GM18519 (cell line): ENCODE measurements around the gene CISTR.
"Not testable (repeated sequence)": the region's sequence is repeated elsewhere in the genome, so short reads cannot be mapped to it uniquely, and the experiment has no call there.

Source experiments
- ATAC-seq: cut with Tn5 transposase; IDR thresholded peaks from one replicate; pipeline ENCODE4 v1.9.1; 2021; ENCODE audit warnings: mild to moderate bottlenecking, moderate library complexity; ENCODE audit not compliant: unreplicated experiment, low FRiP score

The CISTR gene

GRCh38 chr12:53726341-53726740, 25.4 kb downstream of the CISTR start:
- ATAC-seq, result no peak

GRCh38 chr12:53725824-53726223, 26.0 kb downstream of the CISTR start:
- ATAC-seq, result no peak

- ATAC-seq, result no peak
These were observed 29.2 kb downstream of the CISTR start for GRCh38 chr12:53722450-53723041.

- no peak for ATAC-seq
These were observed 30.8 kb downstream of the CISTR start for GRCh38 chr12:53720946-53721345.

GRCh38 chr12:53719649-53720048, 32.1 kb downstream of the CISTR start:
- ATAC-seq, result no peak

- not testable (repeated sequence) for ATAC-seq
These were observed 33.2 kb downstream of the CISTR start for GRCh38 chr12:53718567-53718966.

- no peak for ATAC-seq
These were observed 34.5 kb downstream of the CISTR start for GRCh38 chr12:53717319-53717718.

GRCh38 chr12:53714004-53714403, 37.8 kb downstream of the CISTR start:
- ATAC-seq, result no peak

- ATAC-seq, result no peak
These were observed 38.3 kb downstream of the CISTR start for GRCh38 chr12:53713516-53713915.

GRCh38 chr12:53712059-53712643, 39.6 kb downstream of the CISTR start:
- ATAC-seq, result no peak

GRCh38 chr12:53710091-53710490, 41.7 kb downstream of the CISTR start:
- no peak for ATAC-seq

- no peak for ATAC-seq
These were observed 42.1 kb downstream of the CISTR start for GRCh38 chr12:53709671-53710070.

GRCh38 chr12:53706080-53706479, 45.7 kb downstream of the CISTR start:
- no peak for ATAC-seq

- ATAC-seq, result no peak
These were observed 48.0 kb downstream of the CISTR start for GRCh38 chr12:53703756-53704155.

GRCh38 chr12:53701518-53702264, 50.1 kb downstream of the CISTR start:
- ATAC-seq, result no peak

GRCh38 chr12:53700567-53700966, 51.2 kb downstream of the CISTR start:
- ATAC-seq, result no peak

- ATAC-seq, result no peak
These were observed 52.1 kb downstream of the CISTR start for GRCh38 chr12:53699678-53700025.

- no peak for ATAC-seq
These were observed 52.7 kb downstream of the CISTR start for GRCh38 chr12:53698948-53699677.

- ATAC-seq, result no peak
These were observed 55.0 kb downstream of the CISTR start for GRCh38 chr12:53696655-53697331.
